DMS114 treated with DMSO at 0.1 percent for 48 hours (cell line): ENCODE results near the gene PKNOX2.

ENCODE experiments used
- DNase-seq: peaks from one replicate; lab custom pipeline; 2025; ENCODE audit not compliant: unreplicated experiment; lab: John Stamatoyannopoulos, UW

PKNOX2 gene

GRCh38 chr11:125463590-125464269 lies 299.2 kb downstream of the PKNOX2 start:
- DNase-seq: no peak

GRCh38 chr11:125464270-125464662 lies 299.7 kb downstream of the PKNOX2 start:
- DNase-seq: no peak

DNA sequence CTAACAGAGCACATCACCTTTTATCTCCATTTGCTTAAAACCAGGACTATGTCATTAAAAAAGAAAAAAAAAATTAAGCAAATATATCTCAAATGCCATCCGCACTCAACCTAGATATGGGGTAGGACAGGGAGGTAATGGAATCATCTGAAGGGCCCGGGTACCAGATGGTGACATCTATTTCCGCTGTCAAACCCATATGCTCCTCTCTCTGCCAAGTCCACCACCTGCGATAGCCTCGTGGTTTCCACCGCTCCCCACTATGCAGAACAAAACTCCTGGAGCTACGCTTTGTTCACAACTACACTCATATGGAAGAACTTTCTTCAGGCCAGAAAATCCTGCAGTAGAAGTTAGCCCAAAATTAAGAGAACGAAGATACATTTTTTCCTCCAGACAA lies 300.1 kb downstream of the PKNOX2 start:
- no peak for DNase-seq

DNA sequence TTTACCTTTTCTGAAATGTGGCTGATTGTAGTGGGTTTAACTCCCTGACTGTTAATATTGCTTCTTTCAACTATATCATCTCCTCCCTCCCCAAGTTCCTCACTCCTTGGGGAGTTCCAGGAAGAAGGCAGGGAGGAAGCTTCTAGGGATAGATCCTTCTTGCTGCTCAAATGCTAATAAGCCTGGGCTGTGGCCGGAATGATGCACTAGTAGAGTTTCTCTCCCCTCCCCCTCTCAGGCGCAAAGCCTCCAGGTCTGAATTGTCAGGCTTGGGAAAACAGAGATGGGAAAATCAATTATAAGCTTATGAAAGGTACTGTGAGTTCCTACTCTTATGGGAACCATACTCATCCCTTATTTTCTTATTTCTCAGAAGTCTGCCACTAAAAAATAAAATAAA lies 300.7 kb downstream of the PKNOX2 start:
- no peak for DNase-seq

GRCh38 chr11:125465701-125466100 lies 301.1 kb downstream of the PKNOX2 start:
- no peak for DNase-seq

- DNase-seq: no peak
Measured at GRCh38 chr11:125468025-125468424, 303.5 kb downstream of the PKNOX2 start.

DNA sequence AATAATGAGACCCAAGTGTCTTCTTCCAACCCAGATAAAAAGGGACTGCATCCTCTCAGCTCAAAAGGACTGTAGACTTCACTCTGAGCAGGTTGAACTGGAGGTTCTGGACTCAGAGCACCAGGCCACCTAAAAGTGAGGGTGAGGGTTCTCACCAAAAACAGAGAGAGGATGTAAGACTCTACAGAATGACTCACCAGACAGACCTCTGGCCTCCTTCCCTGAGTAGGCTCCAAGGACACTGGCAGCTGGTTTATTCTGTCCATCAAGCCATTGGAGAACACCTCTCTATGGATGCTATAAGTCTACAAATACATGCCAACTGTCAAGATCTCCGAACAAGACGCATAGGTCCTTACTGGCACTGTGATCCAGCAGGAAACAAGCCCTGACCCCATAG lies 304.3 kb downstream of the PKNOX2 start:
- DNase-seq: no peak

DNA sequence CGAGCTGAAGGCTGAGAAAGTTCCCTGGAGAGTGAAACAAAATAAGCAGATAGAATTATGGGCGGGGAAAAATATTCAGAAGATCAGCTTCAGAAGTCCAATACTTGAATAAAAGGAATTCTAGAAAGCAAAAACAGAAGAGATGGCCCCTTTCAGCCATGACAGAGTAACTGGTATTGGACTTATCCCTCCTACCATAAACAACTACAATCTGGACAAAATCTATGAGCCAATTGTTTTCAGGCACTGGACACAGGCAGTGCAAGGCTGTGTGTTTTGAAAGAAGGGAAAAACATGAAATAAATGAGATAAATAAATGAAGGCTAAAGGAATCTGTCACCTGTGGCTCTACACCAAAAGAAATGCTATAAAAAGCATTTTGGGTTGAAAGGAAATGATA lies 305.8 kb downstream of the PKNOX2 start:
- no peak for DNase-seq

GRCh38 chr11:125476721-125477120 lies 312.2 kb downstream of the PKNOX2 start:
- DNase-seq: no peak

- no peak for DNase-seq
Measured at GRCh38 chr11:125479137-125479536, 314.6 kb downstream of the PKNOX2 start.

DNA sequence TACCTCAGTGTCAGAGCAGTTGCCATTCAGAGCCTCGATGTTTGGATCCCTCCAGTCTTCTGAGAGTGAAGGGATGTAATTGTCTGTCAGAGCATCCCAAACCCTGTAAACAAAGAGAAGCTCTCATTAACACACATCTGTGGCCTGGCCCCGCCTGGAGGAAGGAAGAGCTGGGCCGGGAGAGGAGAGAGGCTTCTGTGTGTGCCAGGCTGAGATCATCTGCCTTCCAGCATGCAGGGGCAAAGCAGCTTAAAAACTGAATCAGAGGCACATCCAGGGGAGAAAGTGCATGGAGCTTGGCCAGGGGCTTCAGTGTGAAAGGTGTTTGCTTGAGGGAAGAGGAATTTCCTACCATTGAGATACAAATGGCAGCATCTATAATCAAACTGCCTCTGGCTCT lies 317.0 kb downstream of the PKNOX2 start:
- DNase-seq: no peak
